ENCODE results near the gene CFAP43.

CFAP43 gene

GRCh38 chr10:104276192-104276591 lies 44.0 kb upstream of the CFAP43 start:
- no peak for TF ChIP-seq FOXP2 (optimal IDR thresholded peaks at IDR 0.05; ENCODE audit: borderline replicate concordance, extremely low read depth, extremely low read length, insufficient read depth)
- no peak for TF ChIP-seq POLR2AphosphoS5 (IDR thresholded peaks at IDR 0.05; ENCODE audit: low read depth, low read length)
- no peak for TF ChIP-seq TAF1 (IDR thresholded peaks at IDR 0.05; ENCODE audit: borderline replicate concordance, insufficient read depth, low read length)
- no peak for TF ChIP-seq REST (IDR thresholded peaks at IDR 0.05; ENCODE audit: insufficient read depth in 1 of 2, low read depth in 2 of 2, low read length in 2 of 2)
- TF ChIP-seq SIN3A (IDR thresholded peaks at IDR 0.05; ENCODE audit: borderline replicate concordance, insufficient read depth, low read length) = no peak

DNA sequence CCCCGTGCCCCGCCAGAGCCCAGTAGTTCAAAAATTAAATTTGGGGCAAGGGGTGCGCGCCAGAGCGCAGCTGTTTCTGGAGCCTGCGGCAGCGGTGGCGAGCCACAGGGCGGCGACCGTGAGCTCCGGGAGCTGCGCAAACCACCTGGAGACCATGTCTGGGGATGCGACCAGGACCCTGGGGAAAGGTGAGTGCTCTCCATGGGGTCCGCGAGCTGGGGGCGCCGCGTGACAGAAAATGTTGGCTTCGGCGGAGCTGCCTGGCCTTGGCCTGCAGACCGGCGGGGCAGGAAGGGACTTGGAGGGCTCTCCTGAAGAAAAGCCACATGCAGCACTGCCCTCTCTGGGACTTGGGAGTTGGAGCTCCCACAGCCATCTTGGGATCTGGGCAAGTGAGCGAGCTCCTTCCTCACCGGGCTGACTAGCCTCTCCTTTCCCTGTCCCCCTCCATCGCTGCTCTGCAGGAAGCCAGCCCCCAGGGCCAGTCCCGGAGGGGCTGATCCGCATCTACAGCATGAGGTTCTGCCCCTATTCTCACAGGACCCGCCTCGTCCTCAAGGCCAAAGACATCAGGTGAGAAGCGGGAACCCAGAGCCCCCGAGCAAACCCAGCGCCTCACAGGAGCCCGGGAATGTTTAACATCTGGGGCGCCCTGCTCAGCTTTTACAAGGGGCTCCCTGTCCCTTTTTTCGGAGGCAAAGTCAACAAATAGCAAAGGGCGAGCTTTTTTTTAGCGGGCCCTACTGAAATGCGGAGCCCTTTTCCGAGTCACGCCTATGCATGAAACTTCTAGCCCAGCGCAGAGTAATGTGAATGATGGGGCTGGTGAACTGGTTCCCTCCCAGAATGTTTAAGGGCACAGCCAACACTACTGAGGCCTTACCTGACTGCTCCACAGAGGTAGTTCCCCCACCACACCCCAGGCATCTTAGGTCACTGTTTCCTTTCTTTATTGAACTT lies 42.9 kb upstream of the CFAP43 start:
- TF ChIP-seq FOXP2 (optimal IDR thresholded peaks at IDR 0.05; ENCODE audit: borderline replicate concordance, extremely low read depth, extremely low read length, insufficient read depth) (peak; percentile 19), SIN3A (IDR thresholded peaks at IDR 0.05; ENCODE audit: borderline replicate concordance, insufficient read depth, low read length) (no peak), POLR2AphosphoS5 (IDR thresholded peaks at IDR 0.05; ENCODE audit: low read depth, low read length) (no peak)

GRCh38 chr10:104273899-104274575 lies 41.9 kb upstream of the CFAP43 start:
- TF ChIP-seq TAF1 (IDR thresholded peaks at IDR 0.05; ENCODE audit: borderline replicate concordance, insufficient read depth, low read length) (no peak), POLR2AphosphoS5 (IDR thresholded peaks at IDR 0.05; ENCODE audit: low read depth, low read length) (no peak), SIN3A (IDR thresholded peaks at IDR 0.05; ENCODE audit: borderline replicate concordance, insufficient read depth, low read length) (no peak), REST (IDR thresholded peaks at IDR 0.05; ENCODE audit: insufficient read depth in 1 of 2, low read depth in 2 of 2, low read length in 2 of 2) (no peak), FOXP2 (optimal IDR thresholded peaks at IDR 0.05; ENCODE audit: borderline replicate concordance, extremely low read depth, extremely low read length, insufficient read depth) (no peak)

GRCh38 chr10:104273286-104273685 lies 41.1 kb upstream of the CFAP43 start:
- TF ChIP-seq TAF1 (IDR thresholded peaks at IDR 0.05; ENCODE audit: borderline replicate concordance, insufficient read depth, low read length) (no peak), SIN3A (IDR thresholded peaks at IDR 0.05; ENCODE audit: borderline replicate concordance, insufficient read depth, low read length) (no peak), REST (IDR thresholded peaks at IDR 0.05; ENCODE audit: insufficient read depth in 1 of 2, low read depth in 2 of 2, low read length in 2 of 2) (no peak), FOXP2 (optimal IDR thresholded peaks at IDR 0.05; ENCODE audit: borderline replicate concordance, extremely low read depth, extremely low read length, insufficient read depth) (no peak), POLR2AphosphoS5 (IDR thresholded peaks at IDR 0.05; ENCODE audit: low read depth, low read length) (no peak)

DNA sequence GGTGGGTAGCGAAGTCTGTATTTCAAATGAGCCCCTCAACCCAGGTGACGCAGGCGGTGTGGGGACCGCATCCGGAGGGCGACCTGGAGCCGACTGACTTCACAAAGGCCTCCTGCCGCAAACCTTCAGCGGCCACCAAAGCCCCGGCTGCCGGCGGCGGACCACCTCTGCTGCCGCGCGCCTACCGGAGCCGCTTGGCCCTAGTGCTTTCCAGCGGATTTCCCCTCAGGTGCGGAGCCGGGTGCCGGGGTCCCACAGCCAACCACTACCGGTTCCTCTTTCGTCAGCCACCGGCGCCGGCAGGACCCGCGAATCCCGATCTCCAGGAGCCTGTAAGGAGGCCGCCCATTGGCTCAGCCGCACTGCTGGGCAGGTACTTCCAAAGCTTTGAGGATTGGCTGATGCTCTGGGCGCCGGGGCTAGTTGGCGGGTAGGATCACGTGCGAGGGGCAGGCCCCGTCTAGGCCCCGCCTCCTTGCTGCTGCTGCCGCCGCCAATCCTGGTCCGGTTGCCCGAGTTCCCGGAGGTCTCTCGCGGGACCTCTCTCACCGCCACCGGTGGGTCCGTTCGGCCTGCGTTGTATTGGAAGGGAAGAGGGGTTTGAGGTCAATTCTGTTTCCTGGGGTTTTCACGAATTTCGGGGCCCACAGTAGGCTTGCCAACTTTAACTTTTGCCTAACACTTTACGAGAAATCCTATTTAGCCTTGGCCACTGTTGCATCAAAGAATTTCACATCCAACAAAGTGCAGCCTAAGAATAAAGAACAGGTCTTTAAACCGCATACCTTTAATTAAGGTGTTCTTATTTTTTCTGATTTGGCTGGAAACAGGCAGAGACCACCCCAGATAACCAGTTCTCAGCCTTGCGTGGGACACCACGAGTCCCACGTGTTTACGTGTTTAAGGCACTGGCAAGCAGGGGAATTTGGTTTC lies 36.8 kb upstream of the CFAP43 start, which contains the start of gene GSTO2:
TSS of gene GSTO2 (plus strand) at position 472 of the 933 bp plus-strand sequence. CDS start 5,732 bp downstream, outside the sequence.
- TF ChIP-seq POLR2AphosphoS5 (IDR thresholded peaks at IDR 0.05; ENCODE audit: low read depth, low read length) = peak; percentile 96
- peak; percentile 82; the same call in 1 of the 2 replicates for TF ChIP-seq TAF1 (IDR thresholded peaks at IDR 0.05; ENCODE audit: borderline replicate concordance, insufficient read depth, low read length)
- TF ChIP-seq FOXP2 (optimal IDR thresholded peaks at IDR 0.05; ENCODE audit: borderline replicate concordance, extremely low read depth, extremely low read length, insufficient read depth) = peak; percentile 9
- no peak for TF ChIP-seq SIN3A (IDR thresholded peaks at IDR 0.05; ENCODE audit: borderline replicate concordance, insufficient read depth, low read length)
- 0 out of 4 replicates have a peak, but pooled peaks of 1 of the 2 experiments have one; percentile 20 for TF ChIP-seq REST (IDR thresholded peaks at IDR 0.05; ENCODE audit: insufficient read depth in 1 of 2, low read depth in 2 of 2, low read length in 2 of 2)

All from PFSK-1 (cell line).